Esophagus muscularis mucosa (tissue), 3 donors: Measurements from ENCODE around the gene P4HB.

Experiments
- CTCF ChIP-seq, 3 experiments: fragments of 200-600 bp in 2 of 3; fragments of 450-650 bp in 1 of 3; sonication (generic) in 2 of 3; IDR thresholded peaks; one replicate each; pipeline ENCODE4 v1.5.1; 2017 to 2019; ENCODE audit warnings: antibody characterized with exemption in 3 of 3, mild to moderate bottlenecking in 2 of 3, moderate library complexity in 1 of 3
- EP300 ChIP-seq: sonication (generic); formaldehyde crosslinking; IDR thresholded peaks from one replicate; pipeline ENCODE4 v1.6.1; 2017; ENCODE audit warnings: antibody characterized with exemption

GRCh38 chr17:81802856-81803643, 57.3 kb downstream of the P4HB start:
- TF ChIP-seq CTCF (IDR thresholded peaks at IDR 0.05) (no peak), EP300 (no peak)
